DMS79 (cell line): ENCODE measurements around the gene JUP.

Source experiments
- DNase-seq: peaks from one replicate; lab custom pipeline; 2025; lab: John Stamatoyannopoulos, UW

The JUP gene

DNA sequence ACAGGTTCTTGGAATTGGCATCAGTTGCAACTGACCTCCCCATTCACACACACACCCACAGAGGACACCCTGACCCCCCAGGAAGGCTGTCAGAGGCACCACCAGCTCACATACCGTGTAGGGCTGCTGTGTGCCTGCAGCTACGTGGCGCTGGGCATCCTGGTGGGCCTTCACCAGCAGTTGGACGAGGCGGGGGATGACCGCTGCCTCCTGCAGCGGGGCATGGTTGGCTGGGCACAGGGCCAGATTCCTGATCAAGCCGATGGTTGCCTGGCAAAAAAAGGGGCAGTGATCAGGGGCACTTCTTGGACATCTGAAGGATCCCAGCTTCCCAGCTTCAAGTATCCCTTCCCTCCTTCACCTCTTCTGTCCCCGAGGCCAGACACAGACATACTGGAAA, 27.9 kb downstream of the JUP start:
- no peak for DNase-seq

DNA sequence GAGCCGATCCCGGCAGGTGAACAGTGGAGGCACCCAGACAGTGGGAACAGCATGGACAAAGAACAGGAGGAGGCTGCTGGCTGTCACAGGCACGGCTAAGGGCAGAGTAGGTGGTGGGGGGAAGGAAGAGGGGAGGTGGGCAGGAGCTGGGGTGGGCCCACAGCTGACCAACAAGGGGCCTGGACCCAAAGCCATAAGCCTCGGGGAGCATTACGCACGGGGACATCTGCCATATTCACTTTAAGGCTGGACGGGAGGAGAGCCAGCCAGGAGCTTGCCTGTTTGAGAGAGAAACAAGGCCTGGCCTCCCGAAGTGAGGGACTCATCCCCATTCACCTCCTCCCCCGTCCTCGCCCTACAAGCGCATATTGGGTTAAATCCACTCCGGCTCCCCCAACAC, 32.4 kb downstream of the JUP start:
- DNase-seq = no peak

DNA sequence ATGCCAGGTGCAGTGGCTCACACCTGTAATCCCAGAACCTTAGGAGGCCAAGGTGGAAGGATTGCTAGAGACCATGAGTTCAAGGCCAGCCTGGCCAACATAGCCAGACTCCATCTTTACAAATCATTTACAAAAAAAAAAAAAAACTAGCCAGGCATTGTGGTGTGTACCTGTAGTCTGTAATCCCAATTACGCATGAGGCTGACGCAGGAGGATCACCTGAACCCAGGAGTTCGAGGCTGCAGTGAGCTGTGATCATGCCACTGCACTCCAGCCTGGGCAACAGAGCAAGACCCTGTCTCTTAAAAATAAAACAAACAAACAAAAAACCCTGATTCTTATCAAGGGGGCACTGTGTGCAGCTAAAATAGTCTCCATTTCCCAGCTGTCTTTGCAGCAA, 35.2 kb downstream of the JUP start:
- no peak for DNase-seq

DNA sequence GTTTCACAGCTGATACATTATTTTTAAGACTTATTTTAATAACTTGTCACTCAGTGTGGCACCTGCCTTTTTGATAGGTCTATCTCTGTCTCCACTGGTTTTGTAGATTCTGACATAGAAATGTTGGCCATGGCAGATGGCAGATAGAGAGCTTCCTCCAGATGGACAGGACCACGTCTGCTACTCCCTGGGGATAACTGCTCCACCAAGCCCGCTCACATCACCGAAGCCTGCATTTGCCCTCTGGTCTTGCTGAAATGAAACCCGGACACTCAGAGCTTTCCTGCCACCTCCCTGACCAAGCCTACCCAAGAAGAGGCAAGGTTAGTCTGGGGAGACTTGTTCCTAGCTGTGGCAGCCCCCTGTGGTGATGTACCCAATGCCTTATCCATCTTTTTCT, 35.6 kb downstream of the JUP start:
- DNase-seq = no peak

DNA sequence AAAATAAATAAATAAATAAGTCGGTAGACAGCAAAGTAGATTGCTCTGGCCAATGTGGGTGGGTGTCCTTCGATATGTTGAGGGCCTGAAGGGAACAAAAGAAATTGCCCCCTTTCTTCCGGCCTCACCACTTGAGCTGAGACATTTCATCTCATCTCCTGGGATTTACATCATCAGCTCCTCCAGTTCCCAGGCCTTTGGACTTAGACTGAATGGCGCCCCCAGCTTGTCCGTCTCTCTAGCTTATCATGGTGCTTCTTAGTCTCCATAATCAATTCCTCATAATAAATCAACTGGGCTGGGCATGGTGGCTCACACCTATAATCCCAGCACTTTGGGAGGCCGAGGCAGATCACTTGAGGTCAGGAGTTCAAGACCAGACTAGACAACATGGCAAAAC, 38.2 kb downstream of the JUP start:
- no peak for DNase-seq

DNA sequence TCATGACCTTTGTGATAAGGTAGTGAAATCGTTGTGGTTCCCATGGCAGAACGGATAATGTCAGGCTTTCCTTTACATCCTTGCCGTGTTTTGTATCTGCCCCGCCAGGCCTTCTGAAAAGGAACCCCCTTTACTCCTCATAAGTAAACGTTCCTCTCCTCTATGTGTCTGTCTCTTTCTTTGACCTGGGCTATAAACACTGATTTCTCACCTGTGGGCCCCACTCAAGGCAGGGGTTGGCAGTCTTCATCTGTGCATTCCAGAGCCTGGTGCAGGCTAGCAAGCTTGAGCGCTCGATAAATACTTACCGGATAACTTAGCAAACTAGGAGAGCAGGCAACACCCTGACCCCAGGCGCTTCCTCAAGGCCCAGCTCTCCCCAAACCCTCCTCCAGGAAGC, 44.8 kb downstream of the JUP start:
- no peak for DNase-seq

DNA sequence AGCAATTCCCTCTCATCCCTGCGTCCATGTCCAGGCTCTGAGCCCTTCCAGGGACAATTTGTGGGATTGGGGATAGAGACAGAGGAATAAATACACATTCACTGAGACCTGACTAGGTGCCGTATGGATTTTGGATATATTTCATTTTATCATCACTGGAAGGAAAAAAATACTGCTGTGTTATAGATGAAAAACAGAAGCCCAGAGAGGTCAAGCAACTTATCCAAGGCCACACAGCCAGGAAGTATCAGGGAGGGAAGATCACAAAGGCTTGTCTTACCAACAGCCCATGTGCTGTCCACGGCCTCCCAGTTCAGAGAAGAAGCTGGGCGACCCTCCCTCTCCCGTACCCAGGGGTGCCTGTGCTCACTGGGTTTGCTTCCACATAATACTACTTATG, 46.0 kb downstream of the JUP start:
- DNase-seq = no peak

DNA sequence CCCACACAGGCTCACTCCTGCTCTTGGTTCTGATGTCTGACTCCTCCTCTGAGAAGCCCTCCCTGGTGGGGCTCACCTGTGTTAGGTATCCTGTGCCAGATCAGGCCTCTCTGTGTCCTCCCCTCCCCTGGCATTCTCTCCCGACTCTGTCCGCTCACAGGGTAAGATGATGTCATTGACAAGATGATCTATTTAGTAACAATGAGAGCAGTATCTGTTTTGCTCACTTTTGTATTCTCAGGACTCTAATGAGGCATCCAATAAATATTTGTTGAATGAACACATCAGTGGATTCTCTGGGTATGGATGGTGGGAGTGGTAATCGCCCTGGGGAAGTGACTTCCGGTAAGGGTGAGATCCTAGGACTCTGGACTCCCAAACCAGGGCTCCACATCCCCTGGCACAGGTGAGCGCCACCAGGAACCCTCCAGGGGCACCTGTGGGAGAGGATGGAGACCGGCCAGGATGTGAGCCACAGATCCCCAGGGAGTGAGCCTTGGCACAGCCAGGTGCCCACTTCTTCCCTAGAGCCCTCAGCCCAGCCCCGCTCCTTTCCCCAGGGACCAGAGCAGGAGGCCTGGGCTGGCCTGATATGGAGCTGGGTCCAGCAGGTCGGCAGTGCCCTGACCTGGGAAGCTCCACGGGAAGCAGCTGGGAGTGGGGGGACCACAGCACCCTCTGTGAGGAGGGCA, 46.7 kb downstream of the JUP start:
- DNase-seq = no peak

DNA sequence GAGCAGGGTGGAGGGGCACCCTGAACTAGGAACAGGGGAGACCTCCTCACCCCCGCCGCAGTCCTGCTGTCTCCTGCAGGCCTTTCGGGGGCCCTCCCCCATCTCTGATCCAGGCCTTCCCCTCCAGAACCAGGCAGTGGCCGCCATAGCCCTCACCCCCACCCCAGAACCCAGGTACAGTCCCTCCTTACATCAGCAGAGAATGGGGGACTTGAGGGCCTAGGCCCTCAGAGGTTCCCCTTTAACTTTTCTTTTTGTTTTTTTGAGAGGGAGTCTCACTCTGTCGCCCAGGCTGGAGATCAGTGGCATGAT, 47.8 kb downstream of the JUP start:
- DNase-seq = no peak

DNA sequence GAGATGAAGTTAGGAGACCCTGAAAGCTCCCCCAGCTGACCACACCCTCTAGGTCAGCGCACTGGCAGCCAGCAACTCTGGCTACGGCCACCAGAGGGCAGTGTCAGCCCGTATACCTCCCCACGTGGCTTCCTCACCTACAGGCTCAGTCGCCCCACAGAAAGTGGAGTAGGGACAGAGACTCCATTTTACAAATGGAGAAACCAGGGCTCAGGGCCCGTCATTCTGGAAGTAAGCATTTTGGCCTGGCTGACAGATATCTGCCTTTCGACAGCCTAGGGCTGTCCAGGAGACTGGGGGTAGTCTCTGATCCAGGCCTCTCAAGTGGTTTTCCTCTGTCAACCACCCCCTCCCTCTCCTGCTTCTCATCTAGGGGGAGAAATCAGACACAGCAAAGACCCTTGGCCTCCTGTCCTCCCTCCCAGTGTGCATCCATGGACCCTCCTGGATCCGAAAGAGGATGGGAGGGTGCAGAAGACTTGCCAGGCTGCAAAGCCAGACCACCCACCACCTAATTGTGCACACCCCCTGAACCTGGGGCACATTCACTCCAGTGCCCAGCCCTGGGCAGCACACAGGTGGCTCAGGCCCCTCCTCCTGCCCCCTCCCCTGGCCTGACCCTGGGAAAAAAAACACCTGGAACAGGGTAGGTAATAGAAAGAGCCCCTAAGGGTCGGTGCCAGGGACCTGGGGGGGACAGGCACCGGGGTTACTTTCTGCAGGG, 48.3 kb downstream of the JUP start:
- DNase-seq = peak; percentile 56

DNA sequence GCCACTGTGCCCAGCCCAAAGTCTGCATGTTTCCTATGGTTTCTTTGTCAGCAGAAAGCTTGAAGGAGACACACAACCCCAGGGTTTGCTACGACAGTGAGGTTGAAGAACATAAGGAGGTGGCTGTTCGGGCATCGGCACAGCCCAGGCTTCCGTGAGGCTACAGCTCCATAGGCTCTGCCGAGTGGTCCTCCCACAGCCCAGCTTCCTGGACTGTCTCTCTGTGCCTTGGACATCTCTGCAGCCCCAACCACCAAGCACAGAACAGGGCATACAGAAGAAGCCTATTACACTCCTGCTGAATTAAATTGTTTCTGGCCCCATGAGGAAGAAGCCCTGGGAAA, 48.9 kb downstream of the JUP start:
- no peak for DNase-seq

DNA sequence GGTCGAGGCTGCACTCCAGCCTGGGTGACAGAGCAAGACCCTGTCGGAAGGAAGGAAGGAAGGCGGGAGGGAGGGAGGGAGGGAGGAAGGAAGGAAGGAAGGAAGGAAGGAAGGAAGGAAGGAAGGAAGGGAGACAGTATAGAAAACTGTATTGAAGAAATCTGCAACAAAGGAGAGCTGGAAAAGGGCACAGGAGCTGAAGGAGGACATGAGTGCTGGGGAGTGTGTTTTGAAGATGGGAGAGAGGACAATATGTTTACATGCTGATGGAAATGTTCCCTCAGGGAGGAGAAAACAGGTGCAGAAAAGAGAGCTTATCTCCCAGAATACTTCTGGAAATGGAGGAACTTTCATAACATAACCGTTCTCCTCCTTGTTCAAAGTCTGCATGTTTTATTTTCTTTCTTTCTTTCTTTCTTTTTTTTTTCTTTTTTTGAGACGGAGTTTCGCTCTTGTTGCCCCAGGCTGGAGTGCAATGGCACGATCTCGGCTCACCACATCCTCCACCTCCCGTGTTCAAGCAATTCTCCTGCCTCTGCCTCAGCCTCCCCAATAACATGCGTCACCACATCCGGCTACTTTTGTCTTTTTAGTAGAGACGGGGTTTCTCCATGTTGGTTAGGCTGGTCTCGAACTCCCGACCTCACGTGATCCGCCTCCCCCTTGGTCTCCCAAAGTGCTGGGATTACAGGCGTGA, 49.4 kb downstream of the JUP start:
- DNase-seq = no peak

DNA sequence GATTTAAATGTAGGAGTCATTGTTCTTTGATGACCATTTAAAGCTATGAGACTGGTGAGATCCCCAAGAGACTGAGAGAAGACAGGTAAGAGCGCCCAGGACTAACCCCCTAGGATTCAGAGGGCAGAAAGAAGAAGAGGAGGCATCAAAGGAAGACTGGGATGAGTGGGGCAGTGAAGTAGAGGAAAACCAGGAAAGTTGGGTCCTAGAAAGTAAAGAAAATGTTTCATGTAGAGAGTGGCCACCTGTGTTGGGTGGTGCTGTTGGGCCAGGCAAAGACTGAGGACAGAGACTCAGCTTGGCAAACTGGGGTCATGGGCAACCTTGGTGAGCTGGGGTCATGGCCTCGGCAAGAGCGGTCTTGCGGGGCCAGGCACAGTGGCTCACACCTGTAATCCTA, 50.8 kb downstream of the JUP start:
- no peak for DNase-seq

DNA sequence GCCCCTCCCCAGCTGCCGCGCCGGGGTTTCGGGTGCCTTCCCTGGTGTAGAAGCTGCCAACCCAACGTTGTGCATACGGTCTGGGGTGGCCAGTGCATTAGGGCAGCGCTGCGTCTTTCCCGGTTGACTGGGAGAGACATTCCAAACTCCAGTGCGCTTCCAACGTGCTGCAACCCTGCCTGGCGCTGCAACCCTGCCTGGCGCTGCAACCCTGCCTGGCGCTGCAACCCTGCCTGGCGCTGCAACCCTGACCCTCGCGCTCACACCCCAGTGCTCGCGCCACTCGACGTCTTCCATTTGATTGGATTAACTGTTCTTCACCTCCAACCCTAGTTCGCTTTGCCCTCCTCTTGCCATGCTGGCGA, 51.6 kb downstream of the JUP start:
- peak; percentile 20 for DNase-seq

DNA sequence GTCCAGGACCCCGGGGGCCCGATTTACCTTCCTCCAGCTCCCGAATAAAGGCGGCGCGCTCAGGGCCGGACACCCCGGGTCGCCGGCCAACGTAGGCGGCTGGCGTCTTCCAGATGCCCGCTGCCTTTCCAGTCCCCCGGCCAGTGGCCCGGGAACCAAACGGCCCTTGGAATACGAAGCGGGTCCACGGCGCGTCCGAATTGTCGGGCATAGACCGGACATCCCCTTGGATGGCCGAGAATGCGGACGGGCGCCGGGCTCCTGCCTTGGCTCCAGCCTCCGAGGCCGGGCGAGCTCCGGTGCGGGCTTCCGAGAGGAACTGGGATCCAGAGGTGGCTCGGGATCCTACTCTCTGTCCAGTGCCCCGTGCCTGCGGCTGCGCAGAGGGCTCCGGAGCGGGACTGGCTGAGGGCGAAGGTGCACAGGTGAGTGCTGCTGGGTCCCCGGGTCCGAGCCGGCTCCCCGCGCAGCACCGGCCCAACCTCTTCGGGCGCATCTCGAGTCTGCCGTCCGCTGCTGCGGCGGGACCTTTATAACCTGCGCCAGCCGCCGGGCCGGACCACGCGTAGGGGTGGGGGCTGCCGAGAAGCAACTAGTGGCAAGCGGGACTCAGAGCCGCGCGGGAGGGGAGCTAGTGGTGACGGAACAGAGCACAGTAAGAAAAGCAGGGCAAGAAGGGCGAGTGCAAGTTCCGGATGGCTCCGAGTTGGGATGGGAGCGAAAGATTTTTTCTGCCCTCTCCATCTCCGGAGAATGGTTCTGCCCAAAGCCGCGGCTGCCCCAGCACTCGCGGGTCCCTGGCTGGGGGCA, 52.2 kb downstream of the JUP start, which contains the start of gene HAP1:
Gene HAP1, minus strand, starts transcription at position 505 of the 810 bp plus-strand sequence. Its CDS starts 9 bp downstream, at position 496.
- no peak for DNase-seq

DNA sequence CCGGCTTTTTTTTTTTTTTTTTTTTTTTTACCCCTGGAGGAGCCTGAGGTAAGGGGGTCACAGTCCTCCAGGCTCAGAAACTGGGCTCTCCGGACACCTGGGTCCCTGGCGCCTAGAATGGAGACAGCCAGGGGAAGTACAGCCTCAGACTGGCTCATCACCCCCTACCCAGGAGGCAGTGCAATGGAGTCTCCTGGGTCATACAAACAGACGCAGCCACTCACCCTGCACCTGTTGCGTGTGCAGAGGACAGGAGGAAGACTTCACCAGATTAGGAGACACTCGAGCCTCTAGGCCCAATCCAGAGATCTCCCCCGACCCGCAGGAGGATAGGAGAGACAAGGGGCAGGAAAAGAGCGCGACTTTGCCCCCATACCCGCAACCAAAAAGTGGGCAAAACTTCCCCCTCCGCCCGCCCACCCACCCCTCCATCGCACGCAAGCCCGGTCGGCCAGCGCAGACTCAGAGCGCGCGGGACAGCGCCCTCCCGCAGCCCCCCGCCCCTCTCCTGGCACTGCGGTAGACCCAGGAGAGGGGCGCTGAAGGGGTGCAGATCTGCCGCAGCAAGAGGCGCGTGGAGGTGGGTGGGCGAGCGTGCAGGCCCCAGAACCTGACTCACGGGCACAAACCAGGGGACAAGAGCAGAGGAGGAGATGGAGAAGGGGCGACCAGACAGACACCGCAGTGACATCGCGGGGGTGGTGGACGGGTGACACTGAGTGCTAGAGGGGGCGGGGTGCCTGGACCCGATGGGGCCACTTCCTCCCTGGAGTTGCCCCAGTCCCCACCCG, 53.0 kb downstream of the JUP start:
- DNase-seq = no peak

DNA sequence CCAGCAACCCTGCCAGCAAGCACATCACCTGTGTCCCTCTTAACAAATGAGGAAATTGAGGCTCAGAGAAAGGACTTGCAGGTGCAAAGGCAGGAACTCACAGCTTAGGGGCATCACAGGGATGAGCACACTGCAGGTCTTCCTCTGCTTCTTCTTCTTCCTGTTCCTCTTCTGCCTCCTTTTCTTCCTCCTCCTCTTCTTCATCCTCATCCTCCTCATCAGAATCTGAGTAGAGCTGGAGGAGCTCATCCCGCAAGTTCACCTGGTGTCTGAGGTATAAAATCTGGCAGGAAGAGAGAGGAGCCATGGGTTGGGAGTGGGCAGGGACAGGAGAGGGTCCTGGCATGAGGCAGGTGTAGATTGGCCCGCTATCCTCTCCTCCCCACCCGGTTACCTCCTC, 54.7 kb downstream of the JUP start:
- DNase-seq = no peak

DNA sequence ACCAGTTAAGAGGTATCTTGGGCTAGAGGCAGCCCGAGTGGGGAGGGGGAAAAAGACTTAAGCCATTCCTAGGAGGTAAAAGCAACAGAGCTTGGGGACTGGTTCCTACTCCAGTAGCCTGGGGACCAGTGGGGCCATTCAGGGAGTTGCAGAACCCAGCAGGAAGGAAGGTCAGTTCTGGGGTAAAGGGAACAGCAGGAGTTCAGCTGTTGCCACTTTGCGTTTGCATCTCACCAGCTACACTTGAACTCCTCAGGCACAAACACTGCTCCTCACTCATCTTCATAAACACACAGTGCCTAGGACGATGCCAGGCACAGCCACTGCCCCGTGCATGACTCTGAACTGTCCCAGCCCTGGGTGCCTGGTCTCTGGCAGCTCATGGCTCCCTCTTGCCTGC, 56.0 kb downstream of the JUP start:
- DNase-seq = no peak

DNA sequence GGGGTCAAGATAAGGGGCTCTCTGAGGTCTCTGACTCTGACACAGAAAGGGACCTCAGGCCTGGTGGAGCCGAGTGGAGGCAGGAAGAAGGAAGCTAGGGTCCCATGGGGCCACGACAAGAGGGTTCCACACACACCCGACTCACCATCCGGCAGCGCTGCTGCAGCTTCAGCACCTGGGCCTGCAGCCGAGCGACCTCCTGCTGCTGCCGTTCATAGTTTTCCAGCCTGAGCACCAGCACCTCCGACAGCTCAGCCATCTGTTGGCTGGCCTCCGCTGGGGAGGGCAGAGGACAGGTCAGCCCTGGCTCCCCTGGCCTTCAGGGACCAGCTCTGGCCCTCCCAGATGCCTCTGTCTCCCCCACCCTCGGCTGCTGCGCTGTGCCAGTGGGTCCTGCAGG, 58.5 kb downstream of the JUP start:
- no peak for DNase-seq

DNA sequence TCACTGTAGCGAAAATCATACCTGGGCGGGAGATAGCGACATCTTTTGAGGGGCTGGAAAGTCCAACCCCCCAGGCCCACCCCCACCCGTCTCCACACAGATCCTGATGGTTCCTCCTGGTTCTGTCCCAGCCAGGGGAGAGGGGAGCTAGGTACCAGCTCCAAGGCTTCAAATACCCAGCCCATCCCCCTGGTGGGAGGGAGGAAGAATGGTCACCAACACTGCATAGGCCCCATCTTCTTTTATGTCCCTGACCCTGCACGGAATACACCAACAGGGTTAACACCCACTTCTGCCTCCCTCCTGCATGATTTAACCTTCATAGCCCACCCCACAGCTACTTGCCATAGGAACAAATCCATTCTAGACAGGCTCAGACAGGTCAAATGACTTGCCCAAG, 61.4 kb downstream of the JUP start:
- DNase-seq = no peak

DNA sequence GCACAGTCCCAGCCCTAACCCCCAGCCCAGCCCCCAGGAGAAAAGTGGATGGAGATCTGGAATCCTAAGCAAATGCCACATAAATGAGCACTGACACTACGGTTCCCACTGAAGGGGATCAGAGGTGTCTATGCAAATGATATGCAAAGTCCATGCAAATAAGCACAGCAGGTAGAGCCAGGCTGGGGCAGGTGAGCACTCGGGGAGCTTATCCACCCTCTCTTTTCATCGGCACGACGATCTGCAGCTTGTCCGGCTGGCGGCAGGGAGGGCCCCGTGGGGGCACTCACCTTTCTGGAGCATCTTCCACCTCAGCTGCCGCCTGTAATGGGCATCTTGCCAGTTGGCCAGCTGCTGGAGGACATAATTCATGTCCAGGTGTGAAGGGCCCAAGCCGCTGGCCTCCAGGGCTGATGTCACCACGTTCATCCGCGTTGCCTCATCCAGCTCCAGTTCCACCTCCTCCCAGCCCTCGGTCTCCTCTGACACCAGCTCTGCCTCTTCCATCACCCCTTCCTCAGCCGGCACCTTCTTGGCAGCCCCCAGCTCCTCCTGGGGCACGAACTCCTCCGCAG, 61.9 kb downstream of the JUP start:
- peak; percentile 17 for DNase-seq
